G401 (cell line): ENCODE data around the gene HNRNPAB. TPM values are rescaled to one million over a fixed set of nuclear protein-coding genes. Genes with fewer than 3 reads are reported as not detected.

ENCODE experiments used
- DNase-seq: peaks from one replicate; pipeline ENCODE4 v3.0.0-alpha.2; 2015; ENCODE audit warnings: low spot score
- in situ Hi-C: cut with HindIII; loops from 2 replicates; pipeline ENCODE4 v1.10.0; 2016; ENCODE audit warnings: low sequenced_read_pairs, mixed read lengths
- total RNA-seq: library from RNA; depleted of rRNA; stranded (reverse); fragments of >200 nt; shearing (Covaris generic); gene quantifications from 2 replicates; pipeline ENCODE4 v1.2.3, GENCODE V29; 2014

Gene HNRNPAB
- total RNA-seq, 1 experiment from 2014 or later, result 197 TPM

GRCh38 chr5:178209334-178210072 is 5.2 kb downstream of the HNRNPAB start:
- in situ Hi-C loops, result no loop called here
- no peak for DNase-seq

DNA sequence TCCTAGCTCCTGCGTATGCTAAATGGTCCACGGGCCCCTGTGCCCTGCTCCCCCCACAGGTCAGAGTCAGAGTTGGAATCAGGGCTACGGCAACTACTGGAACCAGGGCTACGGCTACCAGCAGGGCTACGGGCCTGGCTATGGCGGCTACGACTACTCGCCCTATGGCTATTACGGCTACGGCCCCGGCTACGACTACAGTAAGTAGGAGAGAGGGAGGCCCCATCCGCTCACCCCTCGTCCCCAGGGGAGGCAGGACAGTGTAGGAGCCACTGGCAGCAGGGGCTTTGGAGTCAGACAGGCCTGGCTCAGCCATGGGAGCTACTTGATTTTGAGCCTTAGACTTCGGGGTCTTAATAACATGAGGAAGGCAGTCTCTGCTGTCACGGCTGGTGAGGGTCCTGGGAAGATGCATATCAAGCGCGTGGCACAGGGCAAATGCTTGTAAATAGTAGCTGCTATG is 5.8 kb downstream of the HNRNPAB start:
- no peak for DNase-seq
- in situ Hi-C loops, result no loop called here

DNA sequence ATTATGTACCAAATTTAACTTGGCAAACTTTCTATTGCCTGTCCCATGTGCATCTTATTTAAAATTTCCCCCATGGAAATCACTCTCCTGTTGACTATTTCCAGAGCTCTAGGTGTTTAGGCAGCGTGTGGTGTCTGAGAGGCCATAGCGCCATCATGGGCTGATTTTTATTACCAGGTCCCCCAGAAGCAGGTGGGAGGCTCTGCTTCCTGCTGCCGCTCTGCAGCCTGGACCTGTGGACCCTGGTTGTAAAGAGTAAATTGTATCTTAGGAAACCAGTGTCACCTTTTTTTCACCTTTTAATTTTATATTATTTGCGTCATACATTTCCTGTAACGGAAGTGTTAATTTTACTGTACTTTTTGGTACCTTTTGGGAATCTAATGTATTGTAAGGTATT is 6.4 kb downstream of the HNRNPAB start:
- DNase-seq, result no peak
- in situ Hi-C loops, result no loop called here

DNA sequence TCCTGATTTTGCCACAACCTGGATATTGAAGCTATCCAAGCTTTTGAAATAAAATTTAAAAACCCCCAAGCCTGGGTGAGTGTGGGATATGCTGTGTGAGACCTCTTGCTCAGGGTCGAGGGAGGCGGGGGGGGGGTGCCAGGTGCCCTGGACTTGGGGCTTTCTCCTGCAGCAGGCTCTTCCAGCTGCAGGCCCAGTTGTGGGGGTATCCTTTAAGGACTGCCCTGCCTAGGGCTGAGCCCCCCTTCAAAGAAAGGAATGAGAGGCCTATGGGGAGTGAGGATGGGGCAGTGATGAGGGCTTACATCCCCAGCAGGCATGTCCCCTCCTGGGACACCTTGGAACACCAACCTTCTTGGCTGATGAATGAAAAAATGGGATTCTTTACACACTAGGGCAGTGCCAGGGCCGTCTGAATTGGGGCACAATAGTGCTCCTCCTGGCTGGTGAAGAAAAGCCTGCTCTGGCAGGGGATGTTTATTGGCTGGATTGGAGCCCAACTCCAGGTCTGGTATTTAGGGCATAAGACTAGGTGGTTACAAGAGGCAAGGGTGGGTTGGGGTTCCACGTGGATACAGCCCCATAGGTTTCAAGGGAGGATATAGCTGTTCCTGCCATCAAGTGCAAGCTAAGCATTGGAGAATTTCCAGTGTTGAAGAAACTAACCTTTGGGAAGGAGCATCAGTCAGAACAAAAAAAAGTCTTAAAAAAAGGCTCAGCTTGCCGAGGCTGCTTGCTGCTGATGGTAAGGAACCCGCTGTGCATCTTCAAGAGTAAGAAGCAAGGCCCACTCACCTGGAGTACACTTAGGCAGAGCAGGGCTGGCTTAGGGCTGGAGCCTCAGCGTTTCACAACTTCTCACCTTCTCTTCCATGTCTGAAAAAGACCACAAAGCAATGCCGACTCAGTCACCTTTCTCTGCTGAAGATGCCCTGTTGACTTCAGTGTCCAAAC is 7.0 kb downstream of the HNRNPAB start:
- no peak for DNase-seq
- in situ Hi-C loops, result no loop called here

DNA sequence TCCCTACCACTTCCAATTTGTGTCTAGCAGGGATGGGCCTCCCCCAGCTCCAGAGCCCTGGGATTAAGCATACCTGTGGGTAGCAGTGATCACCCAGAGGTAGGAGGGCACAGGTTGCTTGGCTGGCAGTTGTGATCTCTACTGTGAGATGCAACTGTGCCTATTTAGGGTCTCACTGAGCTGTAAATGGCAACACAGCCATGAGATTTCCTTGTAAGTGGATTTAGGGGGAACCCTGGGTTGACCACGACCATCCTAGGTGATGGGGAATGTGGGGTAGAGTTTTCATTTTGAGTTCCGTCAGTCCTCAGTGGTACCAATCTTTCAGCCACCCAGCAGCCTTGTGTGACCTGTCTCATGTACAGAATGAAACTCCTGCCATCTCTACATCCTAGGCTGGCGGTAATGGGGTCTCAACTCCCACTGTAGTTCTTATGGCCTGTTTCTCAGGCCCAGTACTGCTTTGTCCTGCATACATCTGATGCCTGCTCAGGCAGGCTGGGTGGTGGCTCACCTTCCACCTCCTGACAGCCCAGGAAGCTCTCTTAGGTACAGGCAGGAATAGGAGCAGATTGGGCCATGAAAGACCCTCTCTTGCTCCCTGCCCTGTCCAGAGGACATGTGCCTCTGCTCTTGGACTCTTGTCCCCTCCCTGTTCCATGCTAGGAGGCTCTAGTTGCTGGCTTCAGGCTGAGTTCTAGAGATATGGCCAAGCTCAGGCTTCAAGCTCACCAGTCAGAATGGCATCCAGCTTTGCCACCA is 8.1 kb downstream of the HNRNPAB start:
- in situ Hi-C loops, result no loop called here
- no peak for DNase-seq

- in situ Hi-C loops, result no loop called here
- no peak for DNase-seq
Observed at GRCh38 chr5:178213003-178213461, 8.7 kb downstream of the HNRNPAB start.

GRCh38 chr5:178213748-178214151 is 9.4 kb downstream of the HNRNPAB start:
- DNase-seq, result no peak
- in situ Hi-C loops, result no loop called here

DNA sequence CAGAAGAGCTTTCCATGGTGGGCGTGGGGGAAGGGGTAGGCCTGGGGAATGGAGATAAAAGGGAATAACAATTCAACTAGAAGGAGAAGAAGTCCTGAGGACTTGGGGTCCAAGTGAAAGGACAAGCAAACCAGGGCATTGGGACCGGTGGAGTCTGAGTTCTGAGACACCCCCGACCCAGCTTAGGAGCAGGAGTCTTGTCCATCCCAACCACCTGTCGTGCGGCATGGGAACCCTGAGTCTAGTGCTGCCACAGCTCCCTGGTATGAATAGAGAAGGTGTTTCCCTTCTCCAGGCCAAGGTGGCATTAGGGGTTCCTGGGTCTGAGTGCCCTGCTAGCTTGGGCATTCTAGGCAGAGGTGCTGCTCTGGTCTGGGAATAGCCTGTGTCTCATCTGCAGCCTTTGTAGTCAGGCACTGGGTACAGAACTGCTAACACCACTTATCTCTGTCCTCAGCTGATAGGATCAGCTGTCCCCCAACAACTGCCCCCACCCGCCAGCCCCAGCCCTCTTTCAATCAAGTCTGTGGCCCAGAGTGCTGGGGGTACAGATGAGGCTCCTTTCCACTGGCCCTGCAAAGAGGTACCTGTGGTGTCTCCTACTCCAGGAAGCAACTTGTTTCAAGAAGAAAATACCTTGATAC is 9.9 kb downstream of the HNRNPAB start:
- in situ Hi-C loops, result no loop called here
- DNase-seq, result no peak

DNA sequence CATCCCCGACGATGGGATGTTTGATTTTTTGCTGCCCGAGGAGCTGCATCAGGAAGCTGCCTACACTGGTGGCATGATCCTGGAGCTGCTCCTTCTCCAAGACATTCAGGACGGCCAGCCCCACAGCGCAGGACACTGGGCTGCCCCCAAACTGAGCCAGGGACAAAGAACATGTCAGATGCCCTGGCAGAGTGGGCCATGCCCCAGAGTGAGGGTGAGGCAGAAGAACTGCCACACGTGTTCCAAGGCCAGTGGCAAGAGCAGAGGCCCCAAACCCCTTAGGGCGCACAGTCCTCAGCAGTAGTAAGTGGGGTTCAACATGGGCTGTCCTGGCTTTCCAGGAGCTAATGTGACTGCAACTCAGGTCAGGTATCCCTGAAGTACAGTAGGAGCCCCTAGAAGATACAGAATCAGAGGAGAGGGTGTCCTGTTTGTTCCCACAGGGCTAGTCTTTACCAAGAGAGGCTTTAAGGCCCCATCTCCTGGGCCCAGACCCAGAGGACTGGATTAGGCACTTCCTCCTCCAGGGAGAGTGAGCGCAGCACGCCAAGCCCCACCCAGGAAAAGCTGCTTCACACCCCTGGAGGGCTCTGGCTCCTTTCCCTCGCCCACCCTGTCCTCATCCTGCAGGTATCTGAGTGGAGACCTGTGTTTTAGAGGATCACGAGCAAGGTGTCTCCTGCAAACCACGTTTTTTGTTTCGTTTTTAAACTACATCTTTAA is 11.1 kb downstream of the HNRNPAB start:
- in situ Hi-C loops, result no loop called here

DNA sequence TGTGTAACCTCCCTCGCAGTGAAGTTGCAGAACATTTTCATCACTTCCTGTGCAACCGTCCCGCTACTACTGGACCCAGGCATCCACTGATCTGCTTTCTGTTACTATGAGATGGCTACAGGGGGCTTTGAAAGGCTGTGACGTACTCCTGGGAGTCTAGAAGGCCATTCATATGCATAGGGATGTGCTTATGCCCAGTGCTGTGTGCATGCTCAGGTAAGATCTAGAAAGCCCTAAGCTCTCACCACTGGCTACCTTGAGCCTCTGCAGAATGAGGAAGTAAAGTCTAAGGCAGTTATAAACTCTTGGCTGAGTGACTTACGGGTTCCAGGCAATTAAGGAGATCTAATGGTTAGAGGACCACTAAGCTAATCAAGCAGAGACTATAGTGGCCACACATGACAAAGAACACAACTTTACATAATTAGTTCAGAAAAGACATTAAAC is 11.8 kb downstream of the HNRNPAB start:
- in situ Hi-C loops, result no loop called here
- no peak for DNase-seq

More for the DNA sequence above, 11.1 kb downstream of the HNRNPAB start:
- DNase-seq, result no peak

DNA sequence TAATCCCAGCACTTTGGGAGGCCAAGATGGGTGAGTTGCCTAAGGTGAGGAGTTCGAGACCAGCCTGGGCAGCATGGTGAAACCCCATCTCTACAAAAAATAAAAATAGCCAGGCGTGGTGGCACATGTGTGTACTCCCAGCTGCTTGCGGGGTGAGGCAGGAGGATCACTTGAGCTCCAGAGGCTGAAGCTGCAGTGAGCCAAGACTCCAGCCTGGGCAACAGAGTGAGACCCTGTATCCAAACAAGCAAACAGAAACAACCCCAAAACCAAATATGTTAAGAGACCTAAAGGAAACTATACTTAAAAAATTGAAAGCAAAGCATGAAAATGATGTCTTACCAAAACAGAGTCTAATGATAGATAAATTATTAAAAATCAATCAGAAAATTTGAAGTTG is 12.4 kb downstream of the HNRNPAB start:
- no peak for DNase-seq
- in situ Hi-C loops, result no loop called here

DNA sequence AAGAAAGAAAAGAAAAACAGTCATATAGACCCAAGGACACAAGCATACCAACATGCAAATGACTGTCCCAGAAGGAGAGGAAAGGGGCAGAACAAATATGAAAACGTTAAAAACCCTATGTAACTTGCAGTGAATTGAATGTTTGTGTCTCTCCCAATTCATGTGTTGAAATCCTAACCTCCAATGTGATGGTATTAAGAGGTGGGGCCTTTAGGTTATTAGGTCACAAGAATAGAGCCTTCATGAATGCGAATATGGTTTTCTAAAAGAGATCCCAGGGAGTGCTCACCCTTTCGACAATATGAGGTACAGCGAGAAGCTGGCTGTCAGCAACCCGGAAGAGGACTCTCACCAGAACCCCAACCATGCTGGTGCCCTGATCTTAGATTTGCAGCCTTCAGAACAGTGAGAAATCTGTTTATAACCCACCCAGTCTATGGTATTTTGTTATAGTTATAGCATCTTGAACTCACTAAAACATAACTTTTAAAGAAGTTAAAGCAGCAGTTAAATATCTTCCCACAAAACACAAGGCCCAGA is 14.0 kb downstream of the HNRNPAB start:
- no peak for DNase-seq
- in situ Hi-C loops, result no loop called here

DNA sequence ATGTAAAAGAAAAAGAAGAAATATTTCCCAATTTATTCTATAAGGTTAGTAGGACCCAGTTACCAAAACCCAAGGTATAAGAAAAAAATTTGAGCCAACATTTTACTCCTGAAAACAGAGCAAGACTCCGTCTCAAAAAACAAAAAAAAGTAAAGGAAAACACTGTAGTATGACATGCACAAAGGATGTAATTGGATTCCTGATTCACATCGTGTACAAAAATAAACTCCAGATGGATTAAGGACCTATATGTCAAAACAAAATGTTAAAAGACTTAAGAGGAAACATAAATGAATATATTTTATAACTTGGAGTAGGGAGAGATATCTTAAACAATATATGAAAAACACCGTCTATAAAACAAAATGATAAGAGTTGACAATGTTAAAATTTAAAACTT is 14.5 kb downstream of the HNRNPAB start:
- DNase-seq, result no peak
- in situ Hi-C loops, result no loop called here

GRCh38 chr5:178221282-178221681 is 16.9 kb downstream of the HNRNPAB start:
- in situ Hi-C loops, result no loop called here
- no peak for DNase-seq

- in situ Hi-C loops, result no loop called here
- DNase-seq, result no peak
Observed at GRCh38 chr5:178221853-178222252, 17.5 kb downstream of the HNRNPAB start.

DNA sequence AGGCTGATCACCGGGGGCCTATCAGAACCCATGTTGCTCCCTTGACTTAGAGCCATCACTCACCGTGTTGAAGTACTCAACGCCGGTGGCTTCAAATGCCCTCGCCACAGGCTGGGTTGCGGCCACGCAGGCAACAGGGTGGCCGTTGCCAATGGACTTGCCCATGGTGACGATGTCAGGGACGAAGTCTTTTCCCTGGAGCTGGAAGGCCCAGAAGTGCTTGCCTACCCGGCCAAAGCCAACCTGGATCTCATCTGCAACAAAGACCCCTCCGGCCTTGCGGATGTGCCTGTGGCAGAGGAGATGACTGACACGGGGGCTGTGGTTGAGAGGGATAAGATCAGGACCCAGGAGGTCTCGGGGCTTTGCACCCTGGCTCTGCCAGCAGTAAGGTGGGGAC is 18.0 kb downstream of the HNRNPAB start:
- no peak for DNase-seq
- in situ Hi-C loops, result no loop called here

- in situ Hi-C loops, result no loop called here
- DNase-seq, result no peak
Observed at GRCh38 chr5:178223196-178223773, 19.0 kb downstream of the HNRNPAB start.

GRCh38 chr5:178223828-178224335 is 19.5 kb downstream of the HNRNPAB start:
- in situ Hi-C loops, result no loop called here
- no peak for DNase-seq
